CD4-positive, alpha-beta T cell (primary cell): Measurements from ENCODE around the gene ALPK3. TPM values are rescaled to one million over a fixed set of nuclear protein-coding genes. Genes with fewer than 3 reads are reported as not detected.

Experiments
- ATAC-seq: fragments of 200-7000 bp; cut with Tn5 transposase; one replicate; pipeline ENCODE4 v1.10.0; 2022; ENCODE audit warnings: mild to moderate bottlenecking; ENCODE audit not compliant: poor library complexity
- CTCF ChIA-PET: fragments of 350-600 bp; sonication (Branson Sonifier 250); formaldehyde crosslinking; loops from one replicate; lab custom pipeline; 2021; ENCODE audit warnings: antibody characterized with exemption, inconsistent platforms; lab: Charles Lee
- POLR2A ChIA-PET: fragments of 350-600 bp; sonication (Branson Sonifier 250); formaldehyde crosslinking; loops from one replicate; lab custom pipeline; 2021; ENCODE audit warnings: antibody characterized with exemption, inconsistent platforms; lab: Charles Lee
- DNase-seq, 14 experiments: peaks; one replicate each; pipeline ENCODE4 v3.0.0-alpha.2; 2013 to 2020; ENCODE audit warnings: mixed read lengths in 2 of 14
- H3K27ac ChIP-seq, 2 donors: one replicate each; pipeline versions ENCODE4 v1.5.1 to v1.7.0; 2013; ENCODE audit warnings: low read length in 2 of 2, low read depth in 1 of 2, mild to moderate bottlenecking in 1 of 2
- H3K27me3 ChIP-seq, 2 experiments: 1 replicate in 1 of 2; 2 replicates in 1 of 2; pipeline versions ENCODE4 v1.6.1 to v1.7.0; 2013; ENCODE audit warnings: low read length in 2 of 2, control low read depth in 1 of 2, mild to moderate bottlenecking in 1 of 2, moderate library complexity in 1 of 2; ENCODE audit not compliant: insufficient read depth in 2 of 2, control insufficient read depth in 1 of 2
- H3K36me3 ChIP-seq: one replicate; pipeline ENCODE4 v1.6.1; 2013; ENCODE audit warnings: low read length, control low read depth; ENCODE audit not compliant: insufficient read depth
- H3K4me1 ChIP-seq: one replicate; pipeline ENCODE4 v1.6.1; 2013; ENCODE audit warnings: low read length, control low read depth; ENCODE audit not compliant: insufficient read depth
- H3K4me3 ChIP-seq: one replicate; pipeline ENCODE4 v1.5.1; 2013; ENCODE audit warnings: mild to moderate bottlenecking, low read length, moderate library complexity
- H3K9me3 ChIP-seq, 2 experiments: 1 replicate in 1 of 2; 2 replicates in 1 of 2; pipeline versions ENCODE4 v1.6.1 to v1.7.0; 2013; ENCODE audit warnings: low read length in 2 of 2, mild to moderate bottlenecking in 2 of 2, control low read depth in 1 of 2, moderate library complexity in 1 of 2; ENCODE audit not compliant: control insufficient read depth in 1 of 2, insufficient read depth in 1 of 2
- H3K27ac Mint-ChIP-seq: one replicate; pipeline ENCODE4 v1.8.0; 2020; ENCODE audit warnings: mixed read lengths
- H3K27me3 Mint-ChIP-seq: one replicate; pipeline ENCODE4 v1.8.0; 2021; ENCODE audit warnings: mixed read lengths
- H3K36me3 Mint-ChIP-seq: one replicate; pipeline ENCODE4 v1.8.0; 2021; ENCODE audit warnings: low read depth, mixed read lengths
- H3K4me1 Mint-ChIP-seq: one replicate; pipeline ENCODE4 v1.8.0; 2021; ENCODE audit warnings: low read depth, mixed read lengths
- H3K4me3 Mint-ChIP-seq: one replicate; pipeline ENCODE4 v1.8.0; 2020; ENCODE audit warnings: mild to moderate bottlenecking, mixed read lengths
- H3K9me3 Mint-ChIP-seq: one replicate; pipeline ENCODE4 v1.8.0; 2020; ENCODE audit warnings: mixed read lengths
- CTCF ChIP-seq: fragments of 200-600 bp; IDR thresholded peaks from one replicate; pipeline ENCODE4 v1.8.0; 2022; ENCODE audit warnings: antibody characterized with exemption, mild to moderate bottlenecking
- intact Hi-C, 2 experiments: fragments of 100-400 bp; cut with DNase I in 1 of 2; cut with micrococcal nuclease in 1 of 2; formaldehyde crosslinking; loops; one replicate each; pipeline versions ENCODE4 v1.15.1 to v1.9.0; 2023 to 2025; cut with DNase I, micrococcal nuclease
- total RNA-seq, 174 experiments: library from RNA in 2 of 174; stranded (reverse) in 2 of 174; gene quantifications; one replicate each; pipeline ENCODE4 v1.2.3 and lab custom pipeline; 2021 to 2026

ALPK3 gene
- total RNA-seq, 2 experiments from 2014 or later, result 0.14 TPM

DNA sequence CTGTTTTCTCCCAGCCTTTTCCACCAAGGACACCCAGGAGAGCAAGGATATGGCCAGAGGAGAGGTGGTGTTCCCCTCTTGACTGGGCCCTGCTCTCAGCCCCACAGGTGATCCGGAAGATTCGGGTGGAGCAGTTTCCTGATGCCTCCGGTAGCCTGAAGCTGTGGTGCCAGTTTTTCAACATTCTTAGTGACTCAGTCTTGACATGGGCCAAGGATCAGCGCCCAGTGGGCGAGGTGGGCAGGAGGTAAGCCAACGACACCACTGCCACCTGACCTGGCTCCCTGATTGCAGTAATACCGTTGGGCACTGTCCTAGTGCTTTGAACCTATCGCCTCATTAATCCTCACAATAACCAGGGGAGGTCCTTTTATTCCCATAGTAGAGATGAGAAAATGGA lies 42.0 kb downstream of the ALPK3 start:
- DNase-seq (no peak), ATAC-seq (no peak)
- Histone ChIP-seq H3K4me1 (no peaks in the 10 kb centered on the region), H3K27ac (no peak overlapping the region), H3K9me3 (no peaks in the 10 kb centered on the region), H3K4me3 (no peak overlapping the region), H3K27me3 (no peaks in the 10 kb centered on the region), H3K36me3 (no peaks in the 10 kb centered on the region)
- Mint-ChIP-seq H3K27ac (no peak overlapping the region), H3K9me3 (no peaks in the 10 kb centered on the region), H3K4me1 (no peaks in the 10 kb centered on the region), H3K36me3 (no peaks in the 10 kb centered on the region), H3K27me3 (no peaks in the 10 kb centered on the region), H3K4me3 (no peak overlapping the region)
- intact Hi-C loops, result no loop called here
- CTCF ChIA-PET, result no interaction called here
- TF ChIP-seq CTCF, result no peak
- POLR2A ChIA-PET, result no interaction called here

DNA sequence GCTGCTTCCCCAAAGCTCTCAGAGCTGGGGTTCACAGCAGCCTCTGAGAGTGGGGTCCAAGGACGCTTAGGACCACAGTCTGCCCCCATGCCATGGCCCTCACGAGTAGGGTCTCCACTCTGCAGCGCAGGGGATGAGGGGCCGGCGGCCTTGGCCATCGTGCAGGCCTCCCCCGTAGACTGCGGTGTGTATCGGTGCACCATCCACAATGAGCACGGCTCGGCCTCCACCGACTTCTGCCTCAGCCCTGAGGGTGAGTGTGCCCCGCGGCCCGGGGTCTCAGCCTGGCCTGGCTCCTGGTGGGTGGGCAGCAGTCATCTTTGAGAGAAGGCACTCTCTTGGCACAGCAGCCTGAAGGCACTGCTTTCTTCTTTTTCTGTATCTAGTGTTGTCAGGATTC lies 42.5 kb downstream of the ALPK3 start:
- CTCF ChIA-PET, result no interaction called here
- no peaks in the 10 kb centered on the region for H3K9me3 ChIP-seq
- no peaks in the 10 kb centered on the region for H3K36me3 Mint-ChIP-seq
- H3K4me1 Mint-ChIP-seq, result no peaks in the 10 kb centered on the region
- no peaks in the 10 kb centered on the region for H3K4me1 ChIP-seq
- TF ChIP-seq CTCF, result no peak
- H3K4me3 Mint-ChIP-seq, result no peak overlapping the region
- H3K27ac Mint-ChIP-seq, result no peak overlapping the region
- no peak overlapping the region for H3K4me3 ChIP-seq
- no peaks in the 10 kb centered on the region for H3K9me3 Mint-ChIP-seq
- intact Hi-C loops, result loop anchor here in 1 of 2 experiments (5.0 kb wide), 1 partner anchor 48 kb away; no protein-coding TSS in a partner anchor
- H3K27me3 Mint-ChIP-seq, result no peaks in the 10 kb centered on the region
- no peaks in the 10 kb centered on the region for H3K36me3 ChIP-seq
- no peak overlapping the region for H3K27ac ChIP-seq
- ATAC-seq, result no peak
- no peaks in the 10 kb centered on the region for H3K27me3 ChIP-seq
- no peak for DNase-seq
- POLR2A ChIA-PET, result no interaction called here

DNA sequence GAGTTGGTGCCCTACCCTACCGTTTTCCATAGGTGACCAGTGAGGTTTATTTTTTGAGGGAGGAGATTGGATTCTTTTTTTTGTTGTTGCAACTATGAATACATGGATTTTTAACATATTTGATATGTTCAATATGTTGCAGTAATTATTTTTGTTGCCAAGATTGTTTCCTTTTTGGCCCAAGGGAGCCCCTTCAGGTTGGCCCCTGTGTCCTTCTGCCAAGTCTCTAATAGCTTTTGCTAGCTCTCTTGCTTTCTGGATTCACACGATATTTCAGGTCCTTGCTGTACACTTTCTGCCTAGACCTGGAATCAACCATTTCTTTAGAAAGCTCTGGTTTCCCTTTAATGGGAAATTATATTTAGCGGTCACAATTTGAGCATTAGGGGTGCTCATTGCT lies 44.6 kb downstream of the ALPK3 start:
- Mint-ChIP-seq H3K36me3 (no peaks in the 10 kb centered on the region), H3K4me1 (no peaks in the 10 kb centered on the region), H3K9me3 (no peaks in the 10 kb centered on the region), H3K27ac (no peak overlapping the region), H3K27me3 (no peaks in the 10 kb centered on the region), H3K4me3 (no peak overlapping the region)
- H3K9me3 ChIP-seq, result no peaks in the 10 kb centered on the region
- ATAC-seq, result no peak
- ChIA-PET POLR2A (no interaction called here), CTCF (no interaction called here)
- no peak overlapping the region for H3K27ac ChIP-seq
- H3K36me3 ChIP-seq, result no peaks in the 10 kb centered on the region
- intact Hi-C loops, result loop anchor here in 1 of 2 experiments (5.0 kb wide), 1 partner anchor 46 kb away; no protein-coding TSS in a partner anchor
- no peaks in the 10 kb centered on the region for H3K4me1 ChIP-seq
- no peak for DNase-seq
- no peaks in the 10 kb centered on the region for H3K27me3 ChIP-seq
- H3K4me3 ChIP-seq, result no peak overlapping the region
- TF ChIP-seq CTCF, result no peak
